GM23248 (cell line): ENCODE results near the gene MYNN.

Source experiments
- EZH2 ChIP-seq: fragments of 200-600 bp; sonication (generic); IDR thresholded peaks from 2 replicates; pipeline ENCODE4 v1.6.1; 2018; ENCODE audit warnings: antibody characterized with exemption, mild to moderate bottlenecking; ENCODE audit not compliant: insufficient read depth, poor library complexity, severe bottlenecking
- EZH2phosphoT487 ChIP-seq: fragments of 200-600 bp; sonication (generic); IDR thresholded peaks from 2 replicates; pipeline ENCODE4 v1.6.1; 2018; ENCODE audit warnings: antibody characterized with exemption, moderate library complexity, mild to moderate bottlenecking, low read depth; ENCODE audit not compliant: insufficient read depth

- TF ChIP-seq EZH2: no peak
- TF ChIP-seq EZH2phosphoT487: no peak
Observed at GRCh38 chr3:169790219-169790618, 17.0 kb downstream of the MYNN start.
